Measurements from ENCODE around the gene SIDT1. TPM values are rescaled to one million over a fixed set of nuclear protein-coding genes. Genes with fewer than 3 reads are reported as not detected.
A peak's percentile ranks its signal among the peaks of the same experiment; 100 is the strongest.

The SIDT1 gene
- total and polyA plus RNA-seq, 2 donors (not counting 1 experiment from before 2014, with no cell fraction given): 53.2 to 84.4 TPM

- CTCF ChIA-PET: interaction anchor here (1.3 to 2.7 kb wide), 6 partner anchors 17 to 230 kb away, joined by 3 to 18 read pairs (median 6); partner anchors contain the start of genes ATP6V1A and NAA50
- intact Hi-C loops (cut with micrococcal nuclease): no loop called here
- ATAC-seq (ENCODE audit: low read depth): no peak
- Histone ChIP-seq H2AFZ (ENCODE audit: insufficient read depth, low read depth, low read length, poor library complexity, severe bottlenecking) (peak overlapping the region; percentile 100), H3K27ac (ENCODE audit: low read length in 2 of 2) (no peak overlapping the region), H3K4me2 (replicated peaks; ENCODE audit: low read depth, low read length, poor library complexity, severe bottlenecking) (peak overlapping the region; percentile 87), H4K20me1 (ENCODE audit: control insufficient read depth, insufficient read depth, low read length, poor library complexity, severe bottlenecking) (no peaks in the 10 kb centered on the region), H3K4me3 (ENCODE audit: control extremely low read depth in 1 of 5, extremely low read depth in 1 of 5, insufficient read depth in 1 of 5, low read depth in 2 of 5, low read length in 4 of 5) (peak overlapping the region in 3 of 5 experiments; percentile 92 to 98 (median 96)), H3K27me3 (replicated peaks in 1 of 4; ENCODE audit: control extremely low read depth in 1 of 4, control insufficient read depth in 3 of 4, insufficient read depth in 4 of 4, low read length in 3 of 4) (peaks cover 0 to 14% (median 4%) of the 10 kb centered on the region in 4 experiments), H3K9ac (ENCODE audit: low read length) (peak overlapping the region; percentile 92), H3K79me2 (ENCODE audit: control insufficient read depth, insufficient read depth, low read length) (peaks cover 9% of the 10 kb centered on the region), H3K4me1 (ENCODE audit: control insufficient read depth in 2 of 2, insufficient read depth in 2 of 2, low read length in 2 of 2) (peaks cover 12 to 17% of the 10 kb centered on the region in 2 donors), H3K36me3 (replicated peaks in 1 of 2; ENCODE audit: control extremely low read depth in 1 of 2, control insufficient read depth in 1 of 2, extremely low read depth in 1 of 2, insufficient read depth in 2 of 2, low read length in 1 of 2) (no peaks in the 10 kb centered on the region), H3K9me3 (ENCODE audit: control extremely low read depth in 1 of 3, control insufficient read depth in 2 of 3, insufficient read depth in 1 of 3, low read length in 2 of 3) (no peaks in the 10 kb centered on the region)
- H3K27ac Mint-ChIP-seq: peak overlapping the region; percentile 26
- H3K4me1 Mint-ChIP-seq: peaks cover 14% of the 10 kb centered on the region
- WGBS (ENCODE audit: insufficient coverage): 20% methylated on average over 1 of the region's 5 CpGs
- TF ChIP-seq EZH2 (IDR thresholded peaks at IDR 0.05; ENCODE audit: borderline replicate concordance, insufficient read depth, low read depth, low read length, poor library complexity, severe bottlenecking): no peak
- TF ChIP-seq, protein P1, sequence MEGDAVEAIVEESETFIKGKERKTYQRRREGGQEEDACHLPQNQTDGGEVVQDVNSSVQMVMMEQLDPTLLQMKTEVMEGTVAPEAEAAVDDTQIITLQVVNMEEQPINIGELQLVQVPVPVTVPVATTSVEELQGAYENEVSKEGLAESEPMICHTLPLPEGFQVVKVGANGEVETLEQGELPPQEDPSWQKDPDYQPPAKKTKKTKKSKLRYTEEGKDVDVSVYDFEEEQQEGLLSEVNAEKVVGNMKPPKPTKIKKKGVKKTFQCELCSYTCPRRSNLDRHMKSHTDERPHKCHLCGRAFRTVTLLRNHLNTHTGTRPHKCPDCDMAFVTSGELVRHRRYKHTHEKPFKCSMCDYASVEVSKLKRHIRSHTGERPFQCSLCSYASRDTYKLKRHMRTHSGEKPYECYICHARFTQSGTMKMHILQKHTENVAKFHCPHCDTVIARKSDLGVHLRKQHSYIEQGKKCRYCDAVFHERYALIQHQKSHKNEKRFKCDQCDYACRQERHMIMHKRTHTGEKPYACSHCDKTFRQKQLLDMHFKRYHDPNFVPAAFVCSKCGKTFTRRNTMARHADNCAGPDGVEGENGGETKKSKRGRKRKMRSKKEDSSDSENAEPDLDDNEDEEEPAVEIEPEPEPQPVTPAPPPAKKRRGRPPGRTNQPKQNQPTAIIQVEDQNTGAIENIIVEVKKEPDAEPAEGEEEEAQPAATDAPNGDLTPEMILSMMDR (IDR thresholded peaks at IDR 0.05): no peak
- no peak overlapping the region for H3K4me3 Mint-ChIP-seq
- H3K9me3 Mint-ChIP-seq (ENCODE audit: insufficient read depth): no peaks in the 10 kb centered on the region
- DNase-seq: peak; percentile 24
- peaks cover 29% of the 10 kb centered on the region for H3K27me3 Mint-ChIP-seq
- POLR2A ChIA-PET: interaction anchor here (0.7 to 2.0 kb wide), 5 partner anchors 8 to 936 kb away, joined by 3 to 7 read pairs (median 4); partner anchors contain the start of gene SIDT1
Measured at GRCh38 chr3:113516115-113516505, 16.2 kb upstream of the SIDT1 start.

DNA sequence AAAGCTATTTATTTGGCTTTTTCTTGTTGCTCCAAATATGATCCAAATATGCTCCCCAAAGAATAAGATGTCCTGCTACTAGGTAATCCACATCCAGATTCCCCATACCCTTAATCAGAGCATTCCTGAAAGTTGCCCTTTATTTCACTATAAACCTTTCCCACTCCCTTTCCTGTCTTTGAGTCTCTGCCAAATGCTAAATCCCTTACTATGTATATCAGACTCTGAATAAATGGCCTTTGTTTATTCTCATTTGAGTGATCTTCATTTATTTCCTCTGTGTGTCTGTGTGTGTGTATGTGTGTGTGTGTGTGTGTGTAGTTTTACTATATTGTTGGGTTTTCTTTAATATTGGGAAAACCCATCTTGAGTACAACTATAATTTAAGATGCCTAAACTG, 10.4 kb upstream of the SIDT1 start:
- Histone ChIP-seq H3K4me3 (ENCODE audit: control extremely low read depth in 1 of 5, extremely low read depth in 1 of 5, insufficient read depth in 1 of 5, low read depth in 2 of 5, low read length in 4 of 5) (no peak overlapping the region), H3K9ac (ENCODE audit: low read length) (no peak overlapping the region), H4K20me1 (ENCODE audit: control insufficient read depth, insufficient read depth, low read length, poor library complexity, severe bottlenecking) (no peaks in the 10 kb centered on the region), H3K27me3 (replicated peaks in 1 of 4; ENCODE audit: control extremely low read depth in 1 of 4, control insufficient read depth in 3 of 4, insufficient read depth in 4 of 4, low read length in 3 of 4) (peaks cover 0 to 12% (median 6%) of the 10 kb centered on the region in 4 experiments), H3K79me2 (ENCODE audit: control insufficient read depth, insufficient read depth, low read length) (no peaks in the 10 kb centered on the region), H3K27ac (ENCODE audit: low read length in 2 of 2) (no peak overlapping the region), H2AFZ (ENCODE audit: insufficient read depth, low read depth, low read length, poor library complexity, severe bottlenecking) (no peak overlapping the region), H3K4me2 (replicated peaks; ENCODE audit: low read depth, low read length, poor library complexity, severe bottlenecking) (no peak overlapping the region), H3K36me3 (replicated peaks in 1 of 2; ENCODE audit: control extremely low read depth in 1 of 2, control insufficient read depth in 1 of 2, extremely low read depth in 1 of 2, insufficient read depth in 2 of 2, low read length in 1 of 2) (no peaks in the 10 kb centered on the region), H3K4me1 (ENCODE audit: control insufficient read depth in 2 of 2, insufficient read depth in 2 of 2, low read length in 2 of 2) (no peaks in the 10 kb centered on the region), H3K9me3 (ENCODE audit: control extremely low read depth in 1 of 3, control insufficient read depth in 2 of 3, insufficient read depth in 1 of 3, low read length in 2 of 3) (no peaks in the 10 kb centered on the region)
- Mint-ChIP-seq H3K9me3 (ENCODE audit: insufficient read depth) (no peaks in the 10 kb centered on the region), H3K27me3 (peaks cover 48% of the 10 kb centered on the region), H3K27ac (no peak overlapping the region), H3K4me1 (no peaks in the 10 kb centered on the region), H3K4me3 (no peak overlapping the region)
- intact Hi-C loops (cut with micrococcal nuclease): no loop called here
- DNase-seq (no peak), ATAC-seq (ENCODE audit: low read depth) (no peak)
- POLR2A ChIA-PET: no interaction called here
- CTCF ChIA-PET: no interaction called here
- TF ChIP-seq, protein P1 (IDR thresholded peaks at IDR 0.05): no peak
- no peak for TF ChIP-seq EZH2 (IDR thresholded peaks at IDR 0.05; ENCODE audit: borderline replicate concordance, insufficient read depth, low read depth, low read length, poor library complexity, severe bottlenecking)
